Hepatocyte (in vitro differentiated cells): ENCODE measurements around the gene LCN1. TPM values are rescaled to one million over a fixed set of nuclear protein-coding genes. Genes with fewer than 3 reads are reported as not detected.
"Not testable (repeated sequence)": the region's sequence is repeated elsewhere in the genome, so short reads cannot be mapped to it uniquely, and the experiment has no call there.

ENCODE experiments used
- DNase-seq: peaks from one replicate; pipeline ENCODE4 v3.0.0-alpha.2; 2016; ENCODE audit warnings: low spot score
- H2AFZ ChIP-seq: fragments of 200-600 bp; sonication (generic); 2 replicates; pipeline ENCODE4 v1.6.0; 2016; ENCODE audit warnings: antibody characterized with exemption, mild to moderate bottlenecking
- H3K27ac ChIP-seq: fragments of 200-600 bp; sonication (generic); 2 replicates; pipeline ENCODE4 v1.5.1; 2016; ENCODE audit warnings: mild to moderate bottlenecking
- H3K27me3 ChIP-seq: fragments of 200-600 bp; sonication (generic); 2 replicates; pipeline ENCODE4 v1.6.1; 2016
- H3K36me3 ChIP-seq: fragments of 200-600 bp; sonication (generic); replicated peaks from 2 replicates; pipeline ENCODE4 v1.5.1; 2016; ENCODE audit warnings: low read depth; ENCODE audit not compliant: insufficient read depth
- H3K4me1 ChIP-seq: fragments of 200-600 bp; sonication (generic); 2 replicates; pipeline ENCODE4 v1.5.1; 2016; ENCODE audit warnings: mild to moderate bottlenecking, moderate library complexity; ENCODE audit not compliant: insufficient read depth
- H3K4me2 ChIP-seq: fragments of 200-600 bp; sonication (generic); 2 replicates; pipeline ENCODE4 v1.6.0; 2016
- H3K4me3 ChIP-seq: fragments of 200-600 bp; sonication (generic); 2 replicates; pipeline ENCODE4 v1.5.1; 2016; ENCODE audit warnings: mild to moderate bottlenecking
- H3K79me2 ChIP-seq: fragments of 200-600 bp; sonication (generic); 2 replicates; pipeline ENCODE4 v1.6.0; 2017; ENCODE audit warnings: mild to moderate bottlenecking
- H3K9me2 ChIP-seq: fragments of 200-600 bp; sonication (generic); replicated peaks from 2 replicates; pipeline ENCODE4 v1.6.0; 2017; ENCODE audit warnings: mild to moderate bottlenecking; ENCODE audit not compliant: insufficient read depth
- H3K9me3 ChIP-seq: fragments of 200-600 bp; sonication (generic); 2 replicates; pipeline ENCODE4 v1.5.1; 2016; ENCODE audit warnings: low read depth, mild to moderate bottlenecking
- H4K20me1 ChIP-seq: fragments of 200-600 bp; sonication (generic); 2 replicates; pipeline ENCODE4 v1.6.0; 2016; ENCODE audit warnings: mild to moderate bottlenecking; ENCODE audit not compliant: insufficient read depth, poor library complexity, severe bottlenecking
- EZH2 ChIP-seq: fragments of 200-600 bp; sonication (generic); IDR thresholded peaks from 2 replicates; pipeline ENCODE4 v1.6.1; 2016; ENCODE audit warnings: antibody characterized with exemption, mild to moderate bottlenecking, borderline replicate concordance
- EZH2phosphoT487 ChIP-seq: fragments of 200-600 bp; sonication (generic); IDR thresholded peaks from one replicate; pipeline ENCODE4 v1.6.1; 2018; ENCODE audit warnings: antibody characterized with exemption, mild to moderate bottlenecking, low read depth, moderate library complexity; ENCODE audit not compliant: unreplicated experiment, severe bottlenecking
- WGBS: methylation state at CpG from one replicate; pipeline ENCODE4 v1.1.6; 2016; ENCODE audit warnings: low lambda C conversion rate; ENCODE audit errors: missing lambda C conversion rate; 5-methylcytosine and 5-hydroxymethylcytosine counted together
- polyA plus RNA-seq: library from polyadenylated mRNA; unstranded; fragments of >200 nt; fragmentation: Nextera tagmentation; extraction: Ambion mirVana; gene quantifications from 2 replicates; pipeline ENCODE4 v1.2.1, GENCODE V29; 2016
- total RNA-seq: library from RNA; depleted of rRNA; stranded (reverse); fragments of >200 nt; gene quantifications from 2 replicates; pipeline ENCODE4 v1.2.3, GENCODE V29; 2014
- TF ChIP-seq, protein P1 (sequence below): fragments of 200-600 bp; sonication (generic); IDR thresholded peaks from 2 replicates; pipeline ENCODE4 v1.5.1; 2016; ENCODE audit warnings: antibody characterized with exemption, mild to moderate bottlenecking; ENCODE audit not compliant: poor library complexity

LCN1 gene
- total and polyA plus RNA-seq, 2 experiments from 2014 or later, result not detected

DNA sequence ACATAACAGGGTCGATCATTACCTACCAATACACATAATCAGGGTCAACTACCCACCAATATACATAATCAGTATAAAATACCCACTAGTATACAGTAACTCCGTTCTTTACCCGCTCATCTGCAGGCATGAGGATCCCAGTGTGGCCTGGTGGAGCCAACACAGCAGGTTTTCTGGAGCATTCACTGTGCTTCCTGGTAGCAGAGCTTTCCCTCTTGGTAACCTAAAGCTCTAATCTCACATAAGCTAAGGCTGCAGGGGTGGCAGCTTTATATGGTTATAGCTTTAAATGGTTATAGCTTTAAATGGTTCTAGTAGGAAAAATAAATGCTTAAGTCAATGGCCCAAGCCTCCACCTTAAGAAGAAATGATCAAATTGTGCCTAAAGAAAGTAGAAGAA is 11.9 kb downstream of the LCN1 start:
- Histone ChIP-seq H3K9me3 (no peaks in the 10 kb centered on the region), H3K27me3 (no peaks in the 10 kb centered on the region), H3K4me1 (no peaks in the 10 kb centered on the region), H3K4me3 (no peak overlapping the region), H3K27ac (no peak overlapping the region), H3K79me2 (no peaks in the 10 kb centered on the region), H3K36me3 (no peaks in the 10 kb centered on the region), H4K20me1 (no peaks in the 10 kb centered on the region), H3K4me2 (no peak overlapping the region), H3K9me2 (no peaks in the 10 kb centered on the region), H2AFZ (no peak overlapping the region)
- WGBS, result 98% methylated on average over 3 of the region's 3 CpGs
- TF ChIP-seq EZH2phosphoT487 (no peak), EZH2 (no peak)
- TF ChIP-seq, protein P1, sequence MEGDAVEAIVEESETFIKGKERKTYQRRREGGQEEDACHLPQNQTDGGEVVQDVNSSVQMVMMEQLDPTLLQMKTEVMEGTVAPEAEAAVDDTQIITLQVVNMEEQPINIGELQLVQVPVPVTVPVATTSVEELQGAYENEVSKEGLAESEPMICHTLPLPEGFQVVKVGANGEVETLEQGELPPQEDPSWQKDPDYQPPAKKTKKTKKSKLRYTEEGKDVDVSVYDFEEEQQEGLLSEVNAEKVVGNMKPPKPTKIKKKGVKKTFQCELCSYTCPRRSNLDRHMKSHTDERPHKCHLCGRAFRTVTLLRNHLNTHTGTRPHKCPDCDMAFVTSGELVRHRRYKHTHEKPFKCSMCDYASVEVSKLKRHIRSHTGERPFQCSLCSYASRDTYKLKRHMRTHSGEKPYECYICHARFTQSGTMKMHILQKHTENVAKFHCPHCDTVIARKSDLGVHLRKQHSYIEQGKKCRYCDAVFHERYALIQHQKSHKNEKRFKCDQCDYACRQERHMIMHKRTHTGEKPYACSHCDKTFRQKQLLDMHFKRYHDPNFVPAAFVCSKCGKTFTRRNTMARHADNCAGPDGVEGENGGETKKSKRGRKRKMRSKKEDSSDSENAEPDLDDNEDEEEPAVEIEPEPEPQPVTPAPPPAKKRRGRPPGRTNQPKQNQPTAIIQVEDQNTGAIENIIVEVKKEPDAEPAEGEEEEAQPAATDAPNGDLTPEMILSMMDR, result no peak
- no peak for DNase-seq

DNA sequence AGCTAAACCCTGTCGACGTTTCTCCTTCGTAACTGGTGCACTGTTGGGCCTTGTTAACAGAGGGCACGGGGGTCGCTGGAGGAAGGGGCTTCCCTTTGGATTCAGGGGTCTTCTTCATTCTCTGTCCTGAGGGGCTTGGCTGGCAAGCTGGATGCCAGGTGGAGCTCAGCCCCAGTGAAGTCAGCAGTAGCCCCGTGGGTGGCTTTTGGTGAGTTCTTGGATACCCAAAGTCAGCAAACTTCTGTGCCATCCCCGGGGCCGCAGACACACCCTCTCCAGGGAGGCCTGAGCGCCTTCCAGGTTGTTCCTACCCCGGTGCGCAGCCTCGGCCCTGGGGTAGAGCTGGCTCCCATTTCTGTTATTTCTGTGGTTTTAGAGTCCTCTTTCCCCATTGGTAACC is 12.4 kb downstream of the LCN1 start:
- Histone ChIP-seq H3K4me3 (no peak overlapping the region), H3K9me3 (no peaks in the 10 kb centered on the region), H3K27ac (no peak overlapping the region), H3K4me2 (no peak overlapping the region), H3K27me3 (no peaks in the 10 kb centered on the region), H4K20me1 (no peaks in the 10 kb centered on the region), H3K9me2 (no peaks in the 10 kb centered on the region), H3K4me1 (no peaks in the 10 kb centered on the region), H3K79me2 (no peaks in the 10 kb centered on the region), H3K36me3 (no peaks in the 10 kb centered on the region), H2AFZ (no peak overlapping the region)
- TF ChIP-seq EZH2 (no peak), EZH2phosphoT487 (no peak)
- TF ChIP-seq, protein P1, result no peak
- no peak for DNase-seq
- WGBS, result 94% methylated on average over 12 of the region's 12 CpGs

DNA sequence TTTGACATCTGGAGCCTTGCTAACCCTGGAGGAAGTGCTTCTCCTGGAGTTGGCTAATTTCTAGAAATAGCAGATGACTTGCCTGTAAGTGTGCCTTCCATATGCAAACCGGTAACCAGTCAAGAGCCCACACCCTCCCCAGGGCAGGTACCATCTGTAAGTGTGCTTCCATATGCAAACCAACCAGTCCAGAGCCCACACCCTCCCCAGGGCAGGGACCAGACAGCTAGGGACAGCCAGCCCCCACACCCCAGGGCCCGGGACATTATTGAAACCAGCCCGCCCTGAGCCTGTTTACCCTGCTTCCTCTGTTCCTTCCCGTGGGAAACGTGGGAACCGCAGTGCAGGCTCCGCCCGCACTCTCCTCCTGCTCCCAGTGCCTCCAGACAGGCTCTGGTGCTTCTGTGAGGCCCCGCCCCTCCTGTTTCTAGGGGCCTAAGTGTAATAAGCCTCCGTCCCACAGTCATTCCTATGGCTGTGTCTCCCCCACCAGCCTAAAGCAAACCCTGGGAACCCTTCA is 13.0 kb downstream of the LCN1 start:
- not testable (repeated sequence) for H3K27ac ChIP-seq, H3K27me3 ChIP-seq

DNA sequence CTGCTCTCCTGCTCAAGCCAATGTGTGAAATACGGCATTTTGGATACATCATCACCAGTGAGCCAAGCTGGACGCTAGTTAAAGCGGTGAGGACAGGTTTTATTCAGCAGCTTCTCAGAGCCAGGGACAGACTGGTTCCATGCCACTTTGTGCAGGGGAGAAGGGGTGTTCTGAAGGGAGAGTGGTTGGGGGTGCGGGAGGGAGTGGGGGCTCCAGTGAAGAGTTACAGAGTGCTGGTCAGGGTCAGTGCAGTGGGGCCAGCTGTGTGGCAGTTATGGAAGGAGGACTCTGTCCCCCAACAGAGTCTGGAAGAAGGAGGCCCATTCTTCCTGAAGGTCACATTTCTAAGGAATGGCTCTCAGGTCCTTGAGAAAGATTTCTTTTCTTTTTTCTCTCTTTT is 13.6 kb downstream of the LCN1 start:
- not testable (repeated sequence) for H3K36me3 ChIP-seq, DNase-seq, H3K4me2 ChIP-seq, H3K27me3 ChIP-seq, H3K79me2 ChIP-seq, H2AFZ ChIP-seq, H3K27ac ChIP-seq, H3K9me2 ChIP-seq, H4K20me1 ChIP-seq, H3K9me3 ChIP-seq, H3K4me3 ChIP-seq, H3K4me1 ChIP-seq
- WGBS, result 84% methylated on average over 4 of the region's 4 CpGs

More for the DNA sequence above, 13.0 kb downstream of the LCN1 start:
- H3K4me2 ChIP-seq, H2AFZ ChIP-seq, DNase-seq, H3K36me3 ChIP-seq, H3K9me2 ChIP-seq, H3K79me2 ChIP-seq, H4K20me1 ChIP-seq, H3K4me1 ChIP-seq, H3K4me3 ChIP-seq, H3K9me3 ChIP-seq: not testable (repeated sequence)
- WGBS, result 51% methylated on average over 10 of the region's 10 CpGs

DNA sequence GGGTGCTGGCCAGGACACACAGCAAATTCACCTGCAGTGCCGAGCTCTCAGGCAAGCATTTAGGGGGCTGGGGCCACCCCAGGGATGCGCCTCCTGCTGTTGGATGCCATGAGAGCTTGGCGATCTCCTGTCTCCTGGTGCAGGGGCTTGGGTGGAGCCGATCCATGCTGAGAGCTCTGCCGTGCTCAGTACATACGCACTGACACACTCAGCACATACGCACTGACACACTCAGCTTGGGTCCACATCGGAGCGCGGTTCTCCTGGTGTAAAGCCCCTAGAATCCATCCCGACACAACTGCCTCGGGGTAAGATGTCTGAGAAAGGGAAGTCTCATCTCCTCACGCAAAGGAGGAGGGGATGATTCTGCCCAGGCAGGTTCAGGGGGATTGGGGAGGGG is 14.4 kb downstream of the LCN1 start:
- DNase-seq, H3K9me2 ChIP-seq, H3K4me1 ChIP-seq, H4K20me1 ChIP-seq, H3K27ac ChIP-seq, H3K9me3 ChIP-seq, H3K36me3 ChIP-seq, H3K79me2 ChIP-seq, H3K27me3 ChIP-seq, H3K4me3 ChIP-seq, H3K4me2 ChIP-seq, H2AFZ ChIP-seq: not testable (repeated sequence)
- WGBS, result 84% methylated on average over 13 of the region's 13 CpGs
